Stimulated activated naive CD8-positive, alpha-beta T cell treated with anti-CD3 and anti-CD28 coated beads, Interleukin-15, Interleukin-2, amounts not matched to agents 100 ng/mL and 50 ng/mL, for 24 hours (primary cell): ENCODE measurements around the gene PMS2.
"Not testable (repeated sequence)": the region's sequence is repeated elsewhere in the genome, so short reads cannot be mapped to it uniquely, and the experiment has no call there.

ENCODE experiments used
- H3K27ac Mint-ChIP-seq: one replicate; pipeline ENCODE4 v1.8.0; 2021; ENCODE audit warnings: mild to moderate bottlenecking, mixed read lengths
- H3K27me3 Mint-ChIP-seq: one replicate; pipeline ENCODE4 v1.8.0; 2021; ENCODE audit warnings: mixed read lengths
- H3K36me3 Mint-ChIP-seq: one replicate; pipeline ENCODE4 v1.8.0; 2021; ENCODE audit warnings: low read depth, mixed read lengths
- H3K4me1 Mint-ChIP-seq: one replicate; pipeline ENCODE4 v1.8.0; 2021; ENCODE audit warnings: low read depth, mixed read lengths
- H3K4me3 Mint-ChIP-seq: one replicate; pipeline ENCODE4 v1.8.0; 2021; ENCODE audit warnings: mild to moderate bottlenecking, mixed read lengths
- H3K9me3 Mint-ChIP-seq: one replicate; pipeline ENCODE4 v1.8.0; 2021; ENCODE audit warnings: mixed read lengths

PMS2 gene, protein sequence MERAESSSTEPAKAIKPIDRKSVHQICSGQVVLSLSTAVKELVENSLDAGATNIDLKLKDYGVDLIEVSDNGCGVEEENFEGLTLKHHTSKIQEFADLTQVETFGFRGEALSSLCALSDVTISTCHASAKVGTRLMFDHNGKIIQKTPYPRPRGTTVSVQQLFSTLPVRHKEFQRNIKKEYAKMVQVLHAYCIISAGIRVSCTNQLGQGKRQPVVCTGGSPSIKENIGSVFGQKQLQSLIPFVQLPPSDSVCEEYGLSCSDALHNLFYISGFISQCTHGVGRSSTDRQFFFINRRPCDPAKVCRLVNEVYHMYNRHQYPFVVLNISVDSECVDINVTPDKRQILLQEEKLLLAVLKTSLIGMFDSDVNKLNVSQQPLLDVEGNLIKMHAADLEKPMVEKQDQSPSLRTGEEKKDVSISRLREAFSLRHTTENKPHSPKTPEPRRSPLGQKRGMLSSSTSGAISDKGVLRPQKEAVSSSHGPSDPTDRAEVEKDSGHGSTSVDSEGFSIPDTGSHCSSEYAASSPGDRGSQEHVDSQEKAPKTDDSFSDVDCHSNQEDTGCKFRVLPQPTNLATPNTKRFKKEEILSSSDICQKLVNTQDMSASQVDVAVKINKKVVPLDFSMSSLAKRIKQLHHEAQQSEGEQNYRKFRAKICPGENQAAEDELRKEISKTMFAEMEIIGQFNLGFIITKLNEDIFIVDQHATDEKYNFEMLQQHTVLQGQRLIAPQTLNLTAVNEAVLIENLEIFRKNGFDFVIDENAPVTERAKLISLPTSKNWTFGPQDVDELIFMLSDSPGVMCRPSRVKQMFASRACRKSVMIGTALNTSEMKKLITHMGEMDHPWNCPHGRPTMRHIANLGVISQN

GRCh38 chr7:6008668-6009611, at the start of gene PMS2, which contains the start of gene AIMP2:
Gene PMS2, minus strand, starts transcription at chr7:6009049. Its CDS starts 30 bp downstream, at chr7:6009019.
Gene AIMP2, plus strand, starts transcription at chr7:6009272. Its CDS starts 92 bp downstream, at chr7:6009364.
- Mint-ChIP-seq H3K36me3 (peaks cover 43% of the 10 kb centered on the region), H3K27me3 (no peaks in the 10 kb centered on the region), H3K4me3 (peak within 1 kb of the TSS; percentile 87), H3K27ac (peak within 1 kb of the TSS; percentile 94), H3K4me1 (peaks cover 40% of the 10 kb centered on the region), H3K9me3 (no peaks in the 10 kb centered on the region)

DNA sequence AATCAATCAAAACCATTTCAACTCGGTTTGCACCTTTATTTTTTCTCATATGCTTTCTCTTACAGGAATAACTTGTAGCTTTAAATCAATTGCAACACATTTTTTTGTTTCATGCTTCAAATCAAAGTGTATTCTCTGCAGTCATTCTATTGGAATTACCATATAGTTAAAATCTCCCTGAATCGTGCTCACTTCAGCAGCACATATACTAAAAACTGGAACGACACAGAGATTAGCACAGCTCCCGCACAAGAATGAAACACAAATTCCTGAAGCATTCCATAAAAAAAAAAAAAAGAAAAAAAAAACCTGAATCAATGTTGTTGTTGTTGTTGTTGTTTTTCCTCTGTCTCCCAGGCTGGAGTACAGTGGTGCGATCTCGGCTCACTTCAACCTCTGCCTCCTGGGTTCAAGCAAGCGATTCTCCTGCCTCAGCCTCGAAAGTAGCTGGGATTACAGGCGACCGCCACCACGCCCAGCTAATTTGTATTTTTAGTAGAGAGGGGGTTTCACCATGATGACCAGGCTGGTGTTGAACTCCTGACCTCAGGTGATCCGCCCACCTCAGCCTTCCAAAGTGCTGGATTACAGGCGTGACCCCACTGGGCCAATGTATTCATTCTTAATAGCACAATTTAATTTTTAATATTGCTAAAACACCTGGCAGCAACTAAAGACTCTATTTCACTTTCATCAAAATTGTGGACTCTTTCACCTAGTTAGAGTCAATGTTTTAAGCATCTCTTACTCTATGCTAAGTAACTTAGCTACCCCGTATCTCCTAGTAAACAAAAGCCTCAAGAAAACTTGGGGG, 48.7 kb upstream of the PMS2 start:
- Mint-ChIP-seq H3K9me3 (no peaks in the 10 kb centered on the region), H3K4me3 (peak overlapping the region; percentile 93), H3K4me1 (peaks cover 32% of the 10 kb centered on the region), H3K27ac (no peak overlapping the region), H3K36me3 (peaks cover 20% of the 10 kb centered on the region), H3K27me3 (no peaks in the 10 kb centered on the region)

DNA sequence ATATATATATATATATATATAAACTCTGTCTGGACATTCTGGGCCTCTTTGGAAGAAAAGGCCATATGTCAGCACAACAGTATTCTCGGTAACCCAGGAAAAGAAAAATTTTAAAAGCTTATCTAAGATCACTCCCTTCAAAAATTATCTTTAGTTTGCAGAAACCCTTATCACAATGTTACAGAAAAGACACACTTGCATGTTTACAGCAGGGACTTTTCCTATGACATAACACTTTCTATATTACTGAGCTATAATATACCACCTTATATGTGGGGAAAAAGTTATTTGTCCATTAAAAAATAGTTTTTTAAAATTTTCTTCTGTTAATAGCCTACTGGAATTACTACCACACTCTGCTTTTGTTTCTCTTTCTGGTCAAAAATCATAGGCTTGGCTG, 47.8 kb upstream of the PMS2 start:
- Mint-ChIP-seq H3K9me3 (no peaks in the 10 kb centered on the region), H3K36me3 (peaks cover 25% of the 10 kb centered on the region), H3K27me3 (no peaks in the 10 kb centered on the region), H3K4me3 (no peak overlapping the region), H3K27ac (no peak overlapping the region), H3K4me1 (peaks cover 32% of the 10 kb centered on the region)

DNA sequence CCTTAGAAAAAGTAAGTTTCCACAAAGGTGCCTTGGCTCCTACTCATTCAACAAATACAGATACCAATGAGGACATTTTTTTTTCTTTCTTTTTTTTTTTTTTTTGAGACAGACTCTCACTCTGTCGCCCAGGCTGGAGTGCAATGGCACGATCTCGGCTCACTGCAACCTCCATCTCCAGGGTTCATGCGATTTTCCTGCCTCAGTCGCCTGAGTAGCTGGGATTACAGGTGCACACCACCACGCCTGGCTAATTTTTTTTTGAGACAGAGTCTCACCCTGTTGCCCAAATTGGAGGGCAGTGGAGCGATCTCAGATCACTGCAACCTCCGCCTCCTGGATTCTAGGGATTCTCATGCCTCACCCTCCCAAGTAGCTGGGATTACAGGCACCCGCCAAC, 42.3 kb upstream of the PMS2 start:
- not testable (repeated sequence) for H3K27me3 Mint-ChIP-seq, H3K4me3 Mint-ChIP-seq, H3K4me1 Mint-ChIP-seq, H3K27ac Mint-ChIP-seq, H3K9me3 Mint-ChIP-seq
- H3K36me3 Mint-ChIP-seq: peaks cover 56% of the 10 kb centered on the region

DNA sequence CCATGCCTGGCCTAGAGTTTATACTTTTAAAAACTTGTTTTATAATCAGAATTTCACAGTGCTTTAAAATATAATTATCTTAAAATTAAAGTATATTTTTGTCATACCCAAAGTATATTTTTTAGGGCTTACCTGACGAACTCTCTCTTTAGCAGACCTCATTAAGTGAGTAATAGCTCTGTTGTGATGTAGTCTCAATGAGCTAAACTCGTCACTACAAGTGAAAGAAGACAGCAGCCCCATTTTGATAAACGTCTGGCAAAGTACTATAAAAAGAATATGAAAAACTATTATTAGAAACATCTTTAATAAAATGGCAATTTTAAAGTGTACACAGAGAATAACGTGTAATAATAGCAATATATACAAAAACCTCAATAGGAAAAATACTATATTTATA, 40.9 kb upstream of the PMS2 start:
- Mint-ChIP-seq H3K9me3 (no peaks in the 10 kb centered on the region), H3K27me3 (no peaks in the 10 kb centered on the region), H3K27ac (no peak overlapping the region), H3K36me3 (peaks cover 57% of the 10 kb centered on the region), H3K4me3 (no peak overlapping the region), H3K4me1 (peaks cover 2% of the 10 kb centered on the region)

DNA sequence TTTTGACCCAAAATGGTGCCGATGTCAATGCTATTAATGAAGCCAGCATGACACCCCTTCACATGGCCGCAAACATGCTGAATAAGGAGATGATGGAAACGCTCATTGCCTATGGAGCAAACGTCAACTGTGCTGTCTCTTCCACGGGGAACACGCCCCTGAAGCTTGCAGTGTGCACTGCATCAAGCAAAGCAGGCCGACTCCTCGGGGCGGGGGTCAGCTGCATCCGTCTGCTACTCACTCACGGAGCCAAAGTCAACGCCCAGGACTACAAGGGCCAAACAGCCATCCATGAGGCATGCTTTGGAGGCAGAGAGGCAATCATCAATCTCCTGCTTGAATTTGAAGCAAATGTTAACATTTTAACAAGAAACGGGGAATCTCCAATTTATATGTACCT, 26.8 kb upstream of the PMS2 start:
- Mint-ChIP-seq H3K4me1 (peaks cover 9% of the 10 kb centered on the region), H3K27ac (no peak overlapping the region), H3K36me3 (peaks cover 63% of the 10 kb centered on the region), H3K27me3 (no peaks in the 10 kb centered on the region), H3K9me3 (no peaks in the 10 kb centered on the region), H3K4me3 (no peak overlapping the region)

DNA sequence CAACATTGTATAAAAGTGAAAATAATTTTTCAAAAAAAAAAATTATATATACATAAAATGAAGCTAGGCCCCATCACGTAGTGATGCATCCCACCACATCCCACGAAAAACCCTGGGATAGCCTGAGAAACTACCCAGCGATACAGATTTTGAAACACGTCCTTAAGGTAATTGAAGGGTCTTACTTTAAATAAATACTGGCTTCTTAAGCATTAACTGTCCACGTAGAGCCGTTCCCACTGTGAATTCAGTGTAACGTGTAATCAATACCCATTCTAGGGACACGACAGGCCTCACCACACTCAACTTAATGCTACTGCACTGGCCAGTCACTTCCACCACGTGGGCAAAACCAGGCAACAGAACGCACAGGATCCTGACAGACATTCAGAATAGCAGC, 26.3 kb upstream of the PMS2 start:
- H3K4me3 Mint-ChIP-seq: no peak overlapping the region
- H3K4me1 Mint-ChIP-seq: peaks cover 9% of the 10 kb centered on the region
- no peaks in the 10 kb centered on the region for H3K27me3 Mint-ChIP-seq
- peaks cover 59% of the 10 kb centered on the region for H3K36me3 Mint-ChIP-seq
- H3K27ac Mint-ChIP-seq: no peak overlapping the region
- H3K9me3 Mint-ChIP-seq: no peaks in the 10 kb centered on the region

GRCh38 chr7:6032641-6033040, 23.8 kb upstream of the PMS2 start:
- Mint-ChIP-seq H3K27ac (no peak overlapping the region), H3K36me3 (peaks cover 63% of the 10 kb centered on the region), H3K27me3 (no peaks in the 10 kb centered on the region), H3K9me3 (no peaks in the 10 kb centered on the region), H3K4me1 (peaks cover 16% of the 10 kb centered on the region), H3K4me3 (no peak overlapping the region)

GRCh38 chr7:6032167-6032566, 23.3 kb upstream of the PMS2 start:
- Mint-ChIP-seq H3K36me3 (peaks cover 65% of the 10 kb centered on the region), H3K4me1 (peaks cover 20% of the 10 kb centered on the region), H3K4me3 (no peak overlapping the region), H3K27me3 (no peaks in the 10 kb centered on the region), H3K9me3 (no peaks in the 10 kb centered on the region), H3K27ac (no peak overlapping the region)

DNA sequence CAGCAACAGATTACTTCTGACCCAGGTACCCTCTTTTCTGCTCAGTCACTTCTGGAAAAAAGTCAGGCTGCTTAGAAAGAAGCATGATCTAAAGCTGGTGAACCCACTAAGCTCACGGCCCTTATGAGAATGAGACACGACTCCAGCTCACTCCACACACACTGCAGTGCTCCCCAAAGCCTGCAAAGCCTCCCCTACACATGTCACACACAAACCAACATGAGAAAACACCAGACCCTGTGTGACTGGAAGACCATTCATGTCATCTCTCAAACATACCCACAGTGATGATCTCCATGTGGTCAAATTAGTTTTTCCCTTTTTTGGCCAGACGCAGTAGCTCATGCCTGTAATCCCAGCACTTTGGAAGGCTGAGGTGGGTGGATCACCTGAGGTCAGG, 22.7 kb upstream of the PMS2 start:
- Mint-ChIP-seq H3K4me3 (no peak overlapping the region), H3K9me3 (no peaks in the 10 kb centered on the region), H3K27ac (no peak overlapping the region), H3K4me1 (peaks cover 26% of the 10 kb centered on the region), H3K36me3 (peaks cover 67% of the 10 kb centered on the region), H3K27me3 (no peaks in the 10 kb centered on the region)

DNA sequence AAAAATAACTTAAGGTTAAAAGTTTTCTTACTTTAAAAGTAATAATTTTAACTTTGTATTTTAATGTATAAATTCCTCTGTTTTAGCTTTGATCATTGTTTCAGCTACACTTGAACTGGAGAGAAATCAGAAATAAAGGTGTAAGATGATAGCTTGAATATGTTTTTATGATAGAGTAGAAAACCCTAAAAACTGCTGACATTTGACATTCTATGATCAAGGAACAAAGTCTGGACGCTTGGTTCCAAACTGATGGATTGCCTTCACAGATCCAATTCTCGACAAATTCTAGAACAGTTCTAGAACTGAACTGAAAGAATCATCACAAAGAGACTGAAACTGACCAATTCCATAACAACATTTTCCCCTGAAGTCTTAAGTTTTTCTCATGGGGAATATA, 22.1 kb upstream of the PMS2 start, which contains the start of gene ANKRD61:
ANKRD61 (plus strand) TSS at position 389 of the 400 bp plus-strand sequence; CDS start at position 389, 0 bp downstream.
- Mint-ChIP-seq H3K36me3 (peaks cover 67% of the 10 kb centered on the region), H3K27ac (no peak within 1 kb of the TSS), H3K4me1 (peaks cover 32% of the 10 kb centered on the region), H3K27me3 (no peaks in the 10 kb centered on the region), H3K9me3 (no peaks in the 10 kb centered on the region), H3K4me3 (no peak within 1 kb of the TSS)

DNA sequence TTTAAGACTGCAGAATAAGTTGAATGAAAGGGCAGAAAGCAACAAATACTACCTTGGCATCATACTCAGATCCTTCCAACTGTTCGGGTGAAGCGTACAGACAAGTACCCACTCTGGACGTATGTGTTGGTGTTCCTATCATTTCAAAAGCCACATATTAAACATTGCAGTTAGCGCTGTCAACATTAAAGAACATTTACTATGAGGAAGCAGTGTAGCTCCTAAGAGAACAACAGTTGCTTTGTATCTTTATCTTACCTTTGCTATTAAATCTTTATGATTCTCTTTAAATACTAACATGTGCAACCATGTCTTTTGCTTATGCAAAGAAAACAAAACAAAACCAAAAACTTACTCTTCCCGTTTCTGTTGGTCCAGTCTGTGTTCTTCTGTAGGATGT, 19.7 kb upstream of the PMS2 start:
- Mint-ChIP-seq H3K4me1 (peaks cover 33% of the 10 kb centered on the region), H3K9me3 (no peaks in the 10 kb centered on the region), H3K27me3 (no peaks in the 10 kb centered on the region), H3K27ac (no peak overlapping the region), H3K36me3 (peaks cover 62% of the 10 kb centered on the region), H3K4me3 (no peak overlapping the region)

DNA sequence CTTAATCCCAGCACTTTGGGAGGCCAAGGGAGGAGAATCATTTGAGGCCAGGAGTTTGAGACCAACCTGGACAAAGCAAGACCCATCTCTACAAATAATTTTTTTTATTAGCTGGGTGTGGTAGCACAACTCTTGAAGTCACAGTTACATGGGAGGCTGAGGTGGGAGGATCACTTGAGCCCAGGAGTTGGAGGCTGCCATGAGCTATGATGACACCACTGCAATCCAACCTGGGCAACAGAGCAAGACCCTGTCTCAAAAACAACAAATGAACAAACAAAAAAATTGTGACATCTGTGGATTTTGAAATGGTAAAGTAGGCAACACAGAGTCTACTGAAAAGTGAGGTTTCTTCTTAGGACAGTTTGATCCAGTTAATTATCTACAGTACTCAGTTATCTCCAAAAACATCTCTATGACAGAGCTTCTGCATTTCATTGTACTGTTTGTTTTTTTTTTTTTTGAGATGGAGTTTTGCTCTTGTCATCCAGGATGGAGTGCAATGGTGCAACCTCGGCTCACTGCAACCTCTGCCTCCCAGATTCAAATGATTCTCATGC, 19.0 kb upstream of the PMS2 start:
- Mint-ChIP-seq H3K36me3 (peaks cover 65% of the 10 kb centered on the region), H3K9me3 (no peaks in the 10 kb centered on the region), H3K27ac (peak overlapping the region; percentile 46), H3K27me3 (no peaks in the 10 kb centered on the region), H3K4me3 (no peak overlapping the region), H3K4me1 (peaks cover 33% of the 10 kb centered on the region)
